Esophagus squamous epithelium (tissue), 4 donors: ENCODE measurements around the gene UNC93A.

Source experiments
- CTCF ChIP-seq, 6 experiments: fragments of 450-650 bp in 4 of 6; fragments of 200-600 bp in 2 of 6; sonication (generic) in 2 of 6; IDR thresholded peaks; one replicate each; pipeline ENCODE4 v1.5.1; 2016 to 2019; ENCODE audit warnings: antibody characterized with exemption in 6 of 6, mild to moderate bottlenecking in 4 of 6, moderate library complexity in 4 of 6
- POLR2A ChIP-seq, 4 donors: fragments of 450-650 bp; IDR thresholded peaks; one replicate each; pipeline ENCODE4 v1.6.1; 2017; ENCODE audit warnings: antibody characterized with exemption in 4 of 4, mild to moderate bottlenecking in 4 of 4, moderate library complexity in 3 of 4

- TF ChIP-seq CTCF (IDR thresholded peaks at IDR 0.05) (no peak), POLR2A (IDR thresholded peaks at IDR 0.05) (no peak)
Observed at GRCh38 chr6:167306401-167306998, 15.4 kb downstream of the UNC93A start.
